Femur (tissue), 1 donor: ENCODE measurements around the gene RAPSN.

Experiments
- DNase-seq: peaks from one replicate; pipeline ENCODE4 v3.0.0-alpha.2; 2017

Gene RAPSN

GRCh38 chr11:47431356-47432083 lies 17.4 kb downstream of the RAPSN start:
- no peak for DNase-seq

GRCh38 chr11:47430524-47430923 lies 18.4 kb downstream of the RAPSN start:
- DNase-seq = no peak

- peak; percentile 99 for DNase-seq
These were observed 22.6 kb downstream of the RAPSN start, which contains the start of gene PSMC3 for GRCh38 chr11:47426062-47426956. TSS of gene PSMC3 (minus strand) at chr11:47426439. CDS start at chr11:47426279, 160 bp downstream.

- DNase-seq = no peak
These were observed 23.3 kb downstream of the RAPSN start for GRCh38 chr11:47425611-47426010.

GRCh38 chr11:47418454-47419259 lies 30.3 kb downstream of the RAPSN start:
- no peak for DNase-seq

- DNase-seq = no peak
These were observed 31.2 kb downstream of the RAPSN start for GRCh38 chr11:47417712-47418111.

- peak; percentile 93 for DNase-seq
These were observed 32.9 kb downstream of the RAPSN start for GRCh38 chr11:47415949-47416472.

GRCh38 chr11:47415091-47415854 lies 33.7 kb downstream of the RAPSN start:
- no peak for DNase-seq

- DNase-seq = no peak
These were observed 34.3 kb downstream of the RAPSN start for GRCh38 chr11:47414685-47415070.

GRCh38 chr11:47413908-47414684 lies 34.8 kb downstream of the RAPSN start:
- no peak for DNase-seq

- DNase-seq = no peak
These were observed 35.6 kb downstream of the RAPSN start for GRCh38 chr11:47413351-47413750.

GRCh38 chr11:47411884-47412746 lies 36.8 kb downstream of the RAPSN start:
- DNase-seq = no peak

- no peak for DNase-seq
These were observed 38.3 kb downstream of the RAPSN start for GRCh38 chr11:47410370-47411264.

GRCh38 chr11:47409440-47410369 lies 39.2 kb downstream of the RAPSN start:
- no peak for DNase-seq

- no peak for DNase-seq
These were observed 40.1 kb downstream of the RAPSN start for GRCh38 chr11:47408598-47409439.

GRCh38 chr11:47407746-47408590 lies 41.0 kb downstream of the RAPSN start, which contains the start of gene SLC39A13:
TSS of gene SLC39A13 (plus strand) at chr11:47408590. CDS start at chr11:47410095, 1,505 bp downstream.
- peak; percentile 97 for DNase-seq
